ENCODE results near the gene RFX3.

DNA sequence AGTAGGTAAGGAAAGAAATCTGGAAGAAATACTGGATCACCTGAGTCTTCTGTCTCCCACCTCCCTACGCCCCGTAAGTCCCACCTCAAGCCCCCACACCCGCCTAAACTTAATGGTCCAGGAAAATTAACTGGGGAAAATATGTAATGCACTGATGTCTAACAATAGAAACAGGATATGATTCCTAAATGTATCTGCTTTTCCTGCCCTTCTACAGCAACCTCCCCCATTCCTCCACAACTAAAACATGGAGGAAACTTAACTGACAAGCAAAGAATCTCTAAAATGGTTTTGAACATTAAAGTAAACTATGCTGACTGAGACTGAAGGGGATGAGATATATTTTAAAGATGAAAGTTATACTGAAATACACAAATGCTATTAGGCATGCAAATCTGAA is 10.4 kb downstream of the RFX3 start:
- TF ChIP-seq, protein P1, sequence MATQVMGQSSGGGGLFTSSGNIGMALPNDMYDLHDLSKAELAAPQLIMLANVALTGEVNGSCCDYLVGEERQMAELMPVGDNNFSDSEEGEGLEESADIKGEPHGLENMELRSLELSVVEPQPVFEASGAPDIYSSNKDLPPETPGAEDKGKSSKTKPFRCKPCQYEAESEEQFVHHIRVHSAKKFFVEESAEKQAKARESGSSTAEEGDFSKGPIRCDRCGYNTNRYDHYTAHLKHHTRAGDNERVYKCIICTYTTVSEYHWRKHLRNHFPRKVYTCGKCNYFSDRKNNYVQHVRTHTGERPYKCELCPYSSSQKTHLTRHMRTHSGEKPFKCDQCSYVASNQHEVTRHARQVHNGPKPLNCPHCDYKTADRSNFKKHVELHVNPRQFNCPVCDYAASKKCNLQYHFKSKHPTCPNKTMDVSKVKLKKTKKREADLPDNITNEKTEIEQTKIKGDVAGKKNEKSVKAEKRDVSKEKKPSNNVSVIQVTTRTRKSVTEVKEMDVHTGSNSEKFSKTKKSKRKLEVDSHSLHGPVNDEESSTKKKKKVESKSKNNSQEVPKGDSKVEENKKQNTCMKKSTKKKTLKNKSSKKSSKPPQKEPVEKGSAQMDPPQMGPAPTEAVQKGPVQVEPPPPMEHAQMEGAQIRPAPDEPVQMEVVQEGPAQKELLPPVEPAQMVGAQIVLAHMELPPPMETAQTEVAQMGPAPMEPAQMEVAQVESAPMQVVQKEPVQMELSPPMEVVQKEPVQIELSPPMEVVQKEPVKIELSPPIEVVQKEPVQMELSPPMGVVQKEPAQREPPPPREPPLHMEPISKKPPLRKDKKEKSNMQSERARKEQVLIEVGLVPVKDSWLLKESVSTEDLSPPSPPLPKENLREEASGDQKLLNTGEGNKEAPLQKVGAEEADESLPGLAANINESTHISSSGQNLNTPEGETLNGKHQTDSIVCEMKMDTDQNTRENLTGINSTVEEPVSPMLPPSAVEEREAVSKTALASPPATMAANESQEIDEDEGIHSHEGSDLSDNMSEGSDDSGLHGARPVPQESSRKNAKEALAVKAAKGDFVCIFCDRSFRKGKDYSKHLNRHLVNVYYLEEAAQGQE (IDR thresholded peaks at IDR 0.05; ENCODE audit: insufficient read depth in 1 of 2, low read depth in 2 of 2, low read length in 1 of 2) = no peak
- TF ChIP-seq, protein P2, sequence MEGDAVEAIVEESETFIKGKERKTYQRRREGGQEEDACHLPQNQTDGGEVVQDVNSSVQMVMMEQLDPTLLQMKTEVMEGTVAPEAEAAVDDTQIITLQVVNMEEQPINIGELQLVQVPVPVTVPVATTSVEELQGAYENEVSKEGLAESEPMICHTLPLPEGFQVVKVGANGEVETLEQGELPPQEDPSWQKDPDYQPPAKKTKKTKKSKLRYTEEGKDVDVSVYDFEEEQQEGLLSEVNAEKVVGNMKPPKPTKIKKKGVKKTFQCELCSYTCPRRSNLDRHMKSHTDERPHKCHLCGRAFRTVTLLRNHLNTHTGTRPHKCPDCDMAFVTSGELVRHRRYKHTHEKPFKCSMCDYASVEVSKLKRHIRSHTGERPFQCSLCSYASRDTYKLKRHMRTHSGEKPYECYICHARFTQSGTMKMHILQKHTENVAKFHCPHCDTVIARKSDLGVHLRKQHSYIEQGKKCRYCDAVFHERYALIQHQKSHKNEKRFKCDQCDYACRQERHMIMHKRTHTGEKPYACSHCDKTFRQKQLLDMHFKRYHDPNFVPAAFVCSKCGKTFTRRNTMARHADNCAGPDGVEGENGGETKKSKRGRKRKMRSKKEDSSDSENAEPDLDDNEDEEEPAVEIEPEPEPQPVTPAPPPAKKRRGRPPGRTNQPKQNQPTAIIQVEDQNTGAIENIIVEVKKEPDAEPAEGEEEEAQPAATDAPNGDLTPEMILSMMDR (IDR thresholded peaks at IDR 0.05) = no peak
- TF ChIP-seq POLR2AphosphoS5 (IDR thresholded peaks at IDR 0.05; ENCODE audit: low read depth, low read length) = no peak

Measured in Panc1 (cell line).